Glomerular visceral epithelial cell (primary cell): Measurements from ENCODE around the gene RFX5.
A peak's percentile ranks its signal among the peaks of the same experiment; 100 is the strongest.
"Not testable (repeated sequence)": the region's sequence is repeated elsewhere in the genome, so short reads cannot be mapped to it uniquely, and the experiment has no call there.

Experiments
- DNase-seq: peaks from one replicate; pipeline ENCODE4 v3.0.0-alpha.2; 2016; ENCODE audit errors: extremely low spot score

The RFX5 gene

DNA sequence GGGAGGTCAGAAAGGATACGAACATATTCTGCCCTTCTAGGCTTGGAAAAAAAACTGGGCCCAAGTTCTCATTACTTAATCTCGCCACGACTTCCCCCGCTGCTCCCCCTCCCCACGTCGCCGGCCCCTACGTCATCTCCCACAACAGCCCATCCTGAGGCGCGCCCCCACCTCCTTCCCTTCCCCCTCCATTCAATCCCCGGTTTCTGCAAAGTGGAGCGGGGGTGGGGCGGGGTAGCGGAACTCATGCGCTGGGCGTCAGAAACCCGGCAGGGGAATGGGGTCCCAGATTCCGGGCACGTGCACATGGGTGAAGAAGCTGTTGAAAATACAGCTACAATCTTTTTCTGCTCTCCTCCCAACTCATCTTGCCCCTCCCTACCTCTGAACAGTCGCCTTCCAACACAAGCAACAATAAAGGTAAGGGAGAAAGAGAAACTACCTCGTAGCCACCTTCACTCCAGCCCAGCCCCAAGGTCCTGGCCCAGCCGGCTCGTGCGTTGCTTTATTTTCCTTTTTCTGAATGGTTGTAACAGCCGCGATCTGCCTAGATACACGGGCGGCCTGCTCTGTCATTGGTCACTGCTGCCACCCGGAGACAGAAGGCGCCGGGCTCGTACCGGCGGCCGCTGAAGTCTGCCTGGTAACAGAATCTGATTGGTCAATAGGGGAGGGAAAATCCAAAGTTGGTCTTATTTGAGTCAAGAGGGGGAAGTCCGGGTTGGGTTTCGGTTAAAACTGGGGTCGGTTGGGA lies at the start of gene RFX5:
RFX5 (minus strand) TSS at position 484 of the 754 bp plus-strand sequence. CDS start 932 bp downstream, outside the sequence.
- peak; percentile 99 for DNase-seq

- not testable (repeated sequence) for DNase-seq
Observed at GRCh38 chr1:151396265-151396664, 49.2 kb upstream of the RFX5 start.

GRCh38 chr1:151393583-151393982 lies 46.5 kb upstream of the RFX5 start:
- DNase-seq = no peak

DNA sequence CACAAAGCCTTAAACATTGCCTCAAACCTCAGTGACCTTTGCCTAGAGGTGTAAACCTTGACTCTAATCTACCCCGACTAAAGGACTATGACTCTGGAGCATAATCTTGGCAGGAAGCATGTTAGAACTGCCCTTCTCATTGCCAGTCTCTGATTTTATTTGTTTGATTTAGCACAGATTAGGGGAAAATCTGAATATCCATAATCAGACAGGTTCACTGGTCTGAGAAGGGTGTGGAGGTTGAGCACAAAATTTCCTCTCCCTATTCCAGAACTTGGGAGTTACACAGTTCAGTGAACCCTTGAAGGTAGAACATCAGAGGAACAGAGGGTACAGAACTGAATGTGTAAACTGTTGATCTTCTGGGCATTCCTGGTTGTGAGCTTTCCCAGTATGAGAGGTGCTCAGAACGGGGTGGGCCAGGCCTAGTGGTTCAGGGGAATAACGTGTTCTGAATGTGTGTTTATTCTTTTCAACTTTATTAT lies 44.1 kb upstream of the RFX5 start:
- no peak for DNase-seq

DNA sequence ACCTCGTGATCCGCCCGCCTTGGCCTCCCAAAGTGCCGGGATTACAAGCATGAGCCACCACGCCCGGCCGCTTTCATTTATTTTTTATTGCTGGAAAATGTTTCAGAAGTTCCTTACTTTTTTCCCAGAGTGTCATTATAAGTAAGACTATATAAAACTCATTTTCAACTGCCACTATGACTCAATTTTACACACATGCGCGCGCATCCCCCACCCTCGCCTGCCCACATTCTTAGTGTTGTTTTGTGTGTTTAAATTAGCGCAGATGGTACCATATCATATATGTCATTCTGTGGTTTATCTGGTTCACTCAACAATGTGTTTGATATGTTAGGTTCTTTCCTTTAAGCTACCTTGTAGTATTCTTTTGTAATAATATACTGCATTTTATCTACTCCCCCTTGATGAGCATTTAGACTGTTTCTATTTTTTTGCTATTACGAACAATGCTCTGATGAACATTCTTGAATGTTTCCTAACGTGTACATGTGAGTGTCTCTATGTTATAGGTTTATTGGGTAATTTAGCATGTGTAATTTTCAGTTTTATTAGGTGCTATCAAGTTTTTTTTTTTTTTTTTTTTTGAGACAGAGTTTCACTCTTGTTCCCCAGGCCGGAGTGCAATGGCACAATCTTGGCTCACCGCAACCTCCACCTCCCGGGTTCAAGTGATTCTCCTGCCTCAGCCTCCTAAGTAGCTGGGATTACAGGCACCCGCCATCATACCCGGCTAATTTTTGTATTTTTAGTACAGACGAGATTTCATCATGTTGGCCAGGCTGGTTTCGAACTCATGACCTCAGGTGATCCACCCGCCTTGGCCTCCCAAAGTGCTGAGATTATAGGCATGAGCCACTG lies 43.4 kb upstream of the RFX5 start:
- DNase-seq = not testable (repeated sequence)

DNA sequence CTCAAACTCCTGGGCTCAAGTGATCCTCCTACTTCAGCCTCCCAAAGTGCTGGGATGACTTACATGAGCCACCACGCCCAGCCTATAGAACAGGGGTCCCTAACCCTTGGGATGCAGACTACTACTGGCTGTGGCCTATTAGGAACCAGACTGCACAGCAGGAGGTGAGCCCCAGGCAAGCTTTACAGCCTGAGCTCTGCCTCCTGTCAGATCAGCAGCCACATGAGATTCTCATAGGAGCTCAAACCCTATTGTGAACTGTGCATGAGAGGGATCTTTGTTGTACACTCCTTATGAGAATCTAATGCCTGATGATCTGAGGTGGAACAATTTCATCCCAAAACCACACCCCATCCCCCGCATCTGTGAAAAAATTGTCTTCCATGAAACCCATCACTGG lies 39.0 kb upstream of the RFX5 start:
- no peak for DNase-seq

DNA sequence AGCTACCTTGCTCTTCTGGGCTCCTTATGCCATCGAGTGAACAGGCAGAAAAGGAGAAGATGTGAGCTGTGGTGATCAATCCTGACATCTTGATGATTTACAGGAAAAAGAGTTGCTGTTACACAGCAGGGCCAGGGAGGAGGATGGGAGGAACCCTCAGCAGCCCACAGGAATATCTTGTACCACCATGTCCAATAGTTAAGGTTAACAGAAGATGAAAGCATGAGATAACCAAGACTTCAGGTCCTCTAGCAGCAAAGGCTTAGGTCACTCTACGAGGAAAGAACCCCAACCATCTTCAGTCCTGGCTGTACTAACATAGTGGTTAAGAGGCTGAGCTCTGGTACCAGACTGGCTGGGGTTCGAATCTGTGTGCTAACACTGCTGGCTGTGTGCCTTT lies 37.5 kb upstream of the RFX5 start:
- DNase-seq = no peak

DNA sequence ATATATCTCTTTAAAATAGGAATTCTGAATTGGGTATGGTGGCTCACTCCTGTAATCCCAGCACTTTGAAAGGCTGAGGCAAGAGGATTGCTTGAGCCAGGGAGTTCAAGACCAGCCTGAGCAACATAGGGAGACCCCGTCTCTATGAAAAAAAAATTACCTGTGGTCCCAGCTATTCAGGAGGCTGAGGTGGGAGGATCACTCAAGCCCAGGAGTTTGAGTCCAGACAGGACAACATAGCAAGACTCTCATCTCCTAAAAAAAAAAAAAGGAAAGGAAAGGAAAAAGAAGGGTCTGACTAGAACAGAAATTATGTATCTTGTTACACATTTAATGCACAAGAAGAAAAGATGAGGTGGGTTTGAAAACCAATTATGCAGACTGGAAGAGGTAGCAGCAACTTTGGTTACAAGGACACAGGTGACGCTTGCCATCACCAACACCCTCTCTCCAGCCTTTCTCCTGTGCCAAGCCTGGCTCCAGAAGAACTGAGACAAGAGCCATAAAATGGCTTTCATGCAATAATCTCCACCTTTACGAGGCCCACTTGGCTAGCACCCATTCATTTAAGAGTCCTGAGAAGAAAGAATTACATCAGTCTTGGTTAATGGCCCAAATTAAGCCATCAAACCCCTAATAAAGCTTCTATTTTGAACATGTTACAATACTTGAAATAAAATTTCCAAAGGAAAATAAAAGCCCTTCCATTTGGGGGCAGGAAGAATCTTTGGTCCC lies 30.3 kb upstream of the RFX5 start:
- no peak for DNase-seq

- no peak for DNase-seq
Observed at GRCh38 chr1:151373196-151373595, 26.1 kb upstream of the RFX5 start.

DNA sequence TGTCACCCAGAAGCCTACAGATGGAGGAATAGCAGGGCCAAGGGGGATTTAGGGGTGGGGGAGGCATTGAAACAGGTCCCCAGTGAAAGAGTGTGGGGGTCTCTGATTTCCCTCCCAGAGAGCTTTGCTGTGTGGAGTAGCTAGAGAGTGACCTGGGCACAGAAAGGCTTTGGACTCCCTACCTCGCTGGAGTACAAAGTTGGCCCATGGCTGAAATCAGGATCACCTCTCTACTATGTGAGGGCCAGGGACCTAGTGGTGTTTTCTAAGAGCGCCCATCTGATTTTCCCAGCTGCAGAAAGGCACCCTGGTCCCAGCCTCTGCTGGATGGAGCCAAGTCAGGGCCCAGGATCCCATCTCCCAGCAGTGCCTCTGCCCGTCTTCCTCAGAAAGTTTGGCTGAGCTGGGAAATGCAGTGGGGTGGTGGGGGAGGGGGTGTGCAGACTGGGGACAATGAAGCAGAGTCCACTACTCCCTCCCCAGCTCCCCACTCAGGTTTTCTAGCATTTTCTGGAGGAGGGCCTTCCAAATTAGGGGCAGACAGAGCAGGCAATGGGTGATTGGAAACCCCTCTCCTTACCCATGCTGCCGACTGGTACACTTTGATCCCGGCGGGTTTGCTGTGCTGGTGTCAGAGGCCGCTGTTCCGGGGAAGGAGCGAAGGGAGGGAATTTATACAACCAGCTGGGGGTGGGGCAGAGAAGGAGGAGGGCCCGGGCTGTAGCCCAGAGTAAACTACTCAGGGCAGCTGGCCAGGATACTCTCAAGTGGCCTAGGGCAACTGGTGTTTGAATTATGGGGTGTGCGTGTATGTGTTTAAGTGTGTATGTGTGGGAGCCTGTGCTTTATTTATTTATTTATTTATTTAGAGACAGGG lies 25.2 kb upstream of the RFX5 start, which contains the start of gene SELENBP1:
SELENBP1 (minus strand) TSS at position 648 of the 877 bp plus-strand sequence; CDS start at position 584, 64 bp downstream.
- no peak for DNase-seq

DNA sequence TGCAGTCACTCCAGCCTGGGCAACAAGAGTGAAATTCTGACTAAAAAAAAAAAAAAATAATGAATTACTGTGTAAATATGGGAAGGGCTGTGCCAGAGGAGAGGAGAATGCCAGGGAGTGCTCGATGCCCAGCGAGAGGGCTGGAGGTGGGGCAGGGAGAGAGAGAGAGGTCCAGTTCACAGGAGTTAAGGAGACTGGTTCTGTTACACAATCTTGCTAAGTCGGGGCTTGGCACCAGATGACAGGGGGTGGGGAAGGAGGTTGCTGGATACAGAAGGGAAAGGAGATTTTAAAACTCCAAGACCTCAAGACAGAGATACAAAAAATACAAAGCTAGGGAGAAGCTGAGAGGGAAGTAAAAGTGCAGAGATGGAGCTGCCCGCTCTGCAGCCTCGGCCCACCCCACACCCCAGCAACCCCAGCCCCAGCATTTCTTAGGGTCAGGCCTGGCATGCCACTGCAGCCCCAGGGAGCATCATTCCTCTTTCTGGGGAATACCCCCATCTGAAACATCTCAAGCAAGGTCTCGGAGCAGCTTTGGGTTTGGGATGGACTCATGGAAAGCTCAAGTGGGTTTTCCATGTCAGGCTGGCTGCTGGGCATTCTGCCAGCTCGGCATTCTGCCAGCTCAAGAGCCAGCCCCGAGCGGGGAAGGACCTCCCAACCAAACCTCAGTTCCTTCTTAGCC lies 24.5 kb upstream of the RFX5 start:
- DNase-seq = peak; percentile 58

GRCh38 chr1:151370211-151370911 lies 23.3 kb upstream of the RFX5 start:
- no peak for DNase-seq

- no peak for DNase-seq
Observed at GRCh38 chr1:151369621-151370048, 22.6 kb upstream of the RFX5 start.

DNA sequence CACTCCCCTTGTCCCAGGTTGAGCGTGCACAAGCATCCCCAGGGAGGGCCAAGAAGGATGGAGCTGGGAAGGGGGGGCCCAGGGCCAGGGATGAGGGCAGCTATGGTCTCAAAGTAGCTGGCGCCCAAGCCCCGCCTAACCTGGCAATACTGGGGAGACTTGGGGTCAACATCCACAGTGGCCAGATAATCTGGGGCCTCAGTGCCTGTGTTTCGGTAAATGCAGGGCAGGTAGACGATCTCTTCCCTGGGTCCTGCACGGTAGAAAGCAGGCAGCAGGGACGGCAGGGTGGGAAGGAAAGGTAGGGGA lies 22.2 kb upstream of the RFX5 start:
- DNase-seq = no peak

GRCh38 chr1:151368393-151369301 lies 21.6 kb upstream of the RFX5 start:
- DNase-seq = no peak

- no peak for DNase-seq
Observed at GRCh38 chr1:151367658-151368392, 20.8 kb upstream of the RFX5 start.

GRCh38 chr1:151364996-151365395 lies 17.9 kb upstream of the RFX5 start:
- no peak for DNase-seq
